ENCODE data around the gene PRKCH. TPM values are rescaled to one million over a fixed set of nuclear protein-coding genes. Genes with fewer than 3 reads are reported as not detected.

The PRKCH gene
- total and polyA plus RNA-seq, 9 of the 15 experiments (the other 6 are each of a cell fraction or from before 2014, with no cell fraction given), result 0.61 to 4.4 (median 4.0) TPM

DNA sequence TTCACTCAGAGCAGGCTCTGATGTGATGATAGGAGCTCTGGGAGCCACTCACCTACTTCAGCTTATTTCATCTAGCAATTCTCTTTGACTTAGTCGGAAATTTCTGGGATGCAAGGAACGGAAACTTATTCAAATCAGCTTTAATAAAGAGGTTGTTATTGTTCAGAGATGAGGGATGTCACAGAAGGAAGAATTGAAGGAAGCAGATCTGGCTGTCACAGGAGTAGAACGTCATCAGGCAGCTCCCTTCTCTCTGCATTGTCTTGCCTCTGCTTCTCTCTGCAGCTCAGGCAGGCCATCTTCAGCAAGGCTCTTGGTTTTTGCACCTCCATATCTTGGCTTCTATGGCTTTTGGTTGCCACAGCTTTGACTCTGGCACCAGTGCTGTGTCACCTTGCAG, 32.7 kb upstream of the PRKCH start:
- POLR2A ChIA-PET, result no interaction called here
- H3K9me1 ChIP-seq (ENCODE audit: control insufficient read depth, insufficient read depth, low read length), result no peaks in the 10 kb centered on the region
- H2AFZ ChIP-seq (ENCODE audit: low read depth, low read length), result no peak overlapping the region
- 0% methylated on average over 3 of the region's 3 CpGs for WGBS (ENCODE audit: insufficient coverage, low coverage, missing lambda C conversion rate)
- FAIRE-seq (no peak), DNase-seq (ENCODE audit: extremely low read depth in 1 of 4, low spot score in 3 of 4) (no peak), ATAC-seq (no peak)
- H3K4me1 ChIP-seq (replicated peaks in 1 of 2; ENCODE audit: control insufficient read depth in 2 of 2, insufficient read depth in 2 of 2, low read length in 2 of 2), result no peaks in the 10 kb centered on the region
- no peaks in the 10 kb centered on the region for H3K9me3 ChIP-seq (replicated peaks; ENCODE audit: control insufficient read depth, insufficient read depth, low read depth, low read length)
- no peaks in the 10 kb centered on the region; a peak in 1 of 5 replicates for H3K27me3 ChIP-seq (ENCODE audit: control insufficient read depth in 2 of 2, insufficient read depth in 2 of 2, low read length in 2 of 2)
- CTCF ChIA-PET (ENCODE audit: low intra/inter-chr PET ratio), result no interaction called here
- no peaks in the 10 kb centered on the region for H3K36me3 ChIP-seq (ENCODE audit: control insufficient read depth, insufficient read depth, low read length)
- intact Hi-C loops (cut with micrococcal nuclease), result no loop called here
- H3K27ac ChIP-seq (ENCODE audit: extremely low read depth, low read depth, low read length), result no peak overlapping the region
- H3K4me3 ChIP-seq, result no peak overlapping the region
- no peaks in the 10 kb centered on the region for H4K20me1 ChIP-seq (replicated peaks; ENCODE audit: control insufficient read depth, insufficient read depth, low read length)
- H3K9ac ChIP-seq (ENCODE audit: insufficient read depth in 1 of 2, low read depth in 2 of 2, low read length in 2 of 2), result no peak overlapping the region
- no peak overlapping the region for H3K4me2 ChIP-seq (ENCODE audit: insufficient read depth, low read length)
- H3K79me2 ChIP-seq (ENCODE audit: control insufficient read depth, insufficient read depth, low read length), result no peaks in the 10 kb centered on the region
- in situ Hi-C loops (cut with MboI), result loop anchor here (25.0 kb wide), 1 partner anchor 824 kb away; no protein-coding TSS in a partner anchor
- BruUV-seq (replicated peaks), result no TSS peak
- TF ChIP-seq, protein P1, sequence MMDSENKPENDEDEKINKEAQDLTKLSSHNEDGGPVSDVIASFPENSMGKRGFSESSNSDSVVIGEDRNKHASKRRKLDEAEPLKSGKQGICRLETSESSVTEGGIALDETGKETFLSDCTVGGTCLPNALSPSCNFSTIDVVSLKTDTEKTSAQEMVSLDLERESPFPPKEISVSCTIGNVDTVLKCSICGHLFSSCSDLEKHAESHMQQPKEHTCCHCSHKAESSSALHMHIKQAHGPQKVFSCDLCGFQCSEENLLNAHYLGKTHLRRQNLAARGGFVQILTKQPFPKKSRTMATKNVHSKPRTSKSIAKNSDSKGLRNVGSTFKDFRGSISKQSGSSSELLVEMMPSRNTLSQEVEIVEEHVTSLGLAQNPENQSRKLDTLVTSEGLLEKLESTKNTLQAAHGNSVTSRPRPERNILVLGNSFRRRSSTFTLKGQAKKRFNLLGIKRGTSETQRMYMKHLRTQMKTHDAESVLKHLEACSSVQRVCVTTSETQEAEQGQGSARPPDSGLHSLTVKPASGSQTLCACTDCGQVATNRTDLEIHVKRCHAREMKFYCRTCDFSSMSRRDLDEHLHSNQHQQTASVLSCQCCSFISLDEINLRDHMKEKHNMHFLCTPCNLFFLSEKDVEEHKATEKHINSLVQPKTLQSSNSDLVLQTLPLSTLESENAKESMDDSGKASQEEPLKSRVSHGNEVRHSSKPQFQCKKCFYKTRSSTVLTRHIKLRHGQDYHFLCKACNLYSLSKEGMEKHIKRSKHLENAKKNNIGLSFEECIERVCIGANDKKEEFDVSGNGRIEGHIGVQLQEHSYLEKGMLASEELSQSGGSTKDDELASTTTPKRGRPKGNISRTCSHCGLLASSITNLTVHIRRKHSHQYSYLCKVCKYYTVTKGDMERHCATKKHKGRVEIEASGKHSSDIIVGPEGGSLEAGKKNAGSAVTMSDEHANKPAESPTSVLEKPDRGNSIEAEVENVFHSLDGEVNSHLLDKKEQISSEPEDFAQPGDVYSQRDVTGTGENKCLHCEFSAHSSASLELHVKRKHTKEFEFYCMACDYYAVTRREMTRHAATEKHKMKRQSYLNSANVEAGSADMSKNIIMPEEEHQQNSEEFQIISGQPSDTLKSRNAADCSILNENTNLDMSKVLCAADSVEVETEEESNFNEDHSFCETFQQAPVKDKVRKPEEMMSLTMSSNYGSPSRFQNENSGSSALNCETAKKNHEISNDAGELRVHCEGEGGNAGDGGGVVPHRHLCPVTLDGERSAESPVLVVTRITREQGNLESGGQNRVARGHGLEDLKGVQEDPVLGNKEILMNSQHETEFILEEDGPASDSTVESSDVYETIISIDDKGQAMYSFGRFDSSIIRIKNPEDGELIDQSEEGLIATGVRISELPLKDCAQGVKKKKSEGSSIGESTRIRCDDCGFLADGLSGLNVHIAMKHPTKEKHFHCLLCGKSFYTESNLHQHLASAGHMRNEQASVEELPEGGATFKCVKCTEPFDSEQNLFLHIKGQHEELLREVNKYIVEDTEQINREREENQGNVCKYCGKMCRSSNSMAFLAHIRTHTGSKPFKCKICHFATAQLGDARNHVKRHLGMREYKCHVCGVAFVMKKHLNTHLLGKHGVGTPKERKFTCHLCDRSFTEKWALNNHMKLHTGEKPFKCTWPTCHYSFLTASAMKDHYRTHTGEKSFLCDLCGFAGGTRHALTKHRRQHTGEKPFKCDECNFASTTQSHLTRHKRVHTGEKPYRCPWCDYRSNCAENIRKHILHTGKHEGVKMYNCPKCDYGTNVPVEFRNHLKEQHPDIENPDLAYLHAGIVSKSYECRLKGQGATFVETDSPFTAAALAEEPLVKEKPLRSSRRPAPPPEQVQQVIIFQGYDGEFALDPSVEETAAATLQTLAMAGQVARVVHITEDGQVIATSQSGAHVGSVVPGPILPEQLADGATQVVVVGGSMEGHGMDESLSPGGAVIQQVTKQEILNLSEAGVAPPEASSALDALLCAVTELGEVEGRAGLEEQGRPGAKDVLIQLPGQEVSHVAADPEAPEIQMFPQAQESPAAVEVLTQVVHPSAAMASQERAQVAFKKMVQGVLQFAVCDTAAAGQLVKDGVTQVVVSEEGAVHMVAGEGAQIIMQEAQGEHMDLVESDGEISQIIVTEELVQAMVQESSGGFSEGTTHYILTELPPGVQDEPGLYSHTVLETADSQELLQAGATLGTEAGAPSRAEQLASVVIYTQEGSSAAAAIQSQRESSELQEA (IDR thresholded peaks at IDR 0.05; ENCODE audit: low read depth), result no peak
- TF ChIP-seq RAD21 (CRISPR knock-in tag; conservative IDR thresholded peaks at IDR 0.05 in 1 of 2, IDR thresholded peaks at IDR 0.05 in 1 of 2), result no peak
- no peak for TF ChIP-seq ZBTB8A (IDR thresholded peaks at IDR 0.05; ENCODE audit: partially characterized antibody)
- no peak for TF ChIP-seq GTF2A2 (tag; IDR thresholded peaks at IDR 0.05)
- TF ChIP-seq RB1 (IDR thresholded peaks at IDR 0.05; ENCODE audit: low read depth), result no peak
- TF ChIP-seq ZNF431 (CRISPR knock-in tag; IDR thresholded peaks at IDR 0.05), result no peak
- no peak for TF ChIP-seq ZNF143 (CRISPR knock-in tag; IDR thresholded peaks at IDR 0.05)
- TF ChIP-seq, protein P2, sequence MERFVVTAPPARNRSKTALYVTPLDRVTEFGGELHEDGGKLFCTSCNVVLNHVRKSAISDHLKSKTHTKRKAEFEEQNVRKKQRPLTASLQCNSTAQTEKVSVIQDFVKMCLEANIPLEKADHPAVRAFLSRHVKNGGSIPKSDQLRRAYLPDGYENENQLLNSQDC (CRISPR knock-in tag; IDR thresholded peaks at IDR 0.05), result no peak
- no peak for TF ChIP-seq HMG20A (CRISPR knock-in tag; conservative IDR thresholded peaks at IDR 0.05)
- TF ChIP-seq TAF7 (tag; IDR thresholded peaks at IDR 0.05), result no peak
- TF ChIP-seq KDM5B (IDR thresholded peaks at IDR 0.05; ENCODE audit: insufficient replicate concordance, low read depth, low read length), result no peak
- no peak for TF ChIP-seq PURB (CRISPR knock-in tag; IDR thresholded peaks at IDR 0.05; ENCODE audit: low read depth)
- no peak for TF ChIP-seq CCAR2 (IDR thresholded peaks at IDR 0.05; ENCODE audit: low read depth, low read length)
- TF ChIP-seq SAFB (IDR thresholded peaks at IDR 0.05; ENCODE audit: borderline replicate concordance, low read depth, low read length), result no peak
- no peak for TF ChIP-seq EGR1 (conservative IDR thresholded peaks at IDR 0.05)
- no peak for TF ChIP-seq STAT5B (CRISPR knock-in tag; IDR thresholded peaks at IDR 0.05)
- TF ChIP-seq LARP7 (IDR thresholded peaks at IDR 0.05), result no peak
- no peak for TF ChIP-seq NFXL1 (CRISPR knock-in tag; IDR thresholded peaks at IDR 0.05)
